ENCODE data around the gene CT45A2.
"Not testable (repeated sequence)": the region's sequence is repeated elsewhere in the genome, so short reads cannot be mapped to it uniquely, and the experiment has no call there.

CT45A2 gene, protein sequence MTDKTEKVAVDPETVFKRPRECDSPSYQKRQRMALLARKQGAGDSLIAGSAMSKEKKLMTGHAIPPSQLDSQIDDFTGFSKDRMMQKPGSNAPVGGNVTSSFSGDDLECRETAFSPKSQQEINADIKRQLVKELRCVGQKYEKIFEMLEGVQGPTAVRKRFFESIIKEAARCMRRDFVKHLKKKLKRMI
- long read RNA-seq = 0 reads

DNA sequence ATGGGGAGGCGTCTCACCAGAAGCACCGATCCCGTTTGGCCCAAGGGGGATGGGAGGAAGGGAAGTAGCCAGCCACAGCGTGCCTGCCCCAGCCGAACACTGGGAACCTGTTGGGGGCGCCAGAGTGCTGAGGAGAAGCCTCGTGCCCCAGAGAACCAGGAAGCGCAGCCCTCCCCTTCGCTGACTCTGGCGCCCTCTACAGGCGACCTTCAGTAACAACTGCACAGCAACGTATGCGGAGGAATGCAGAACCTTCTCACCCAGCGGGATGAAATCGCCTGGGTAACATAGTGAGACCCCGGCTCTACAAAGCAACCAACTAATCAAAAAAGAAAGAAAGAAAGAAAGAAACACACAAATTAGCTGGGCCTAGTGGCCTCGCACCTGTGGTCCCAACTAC lies at the start of gene CT45A2:
Gene CT45A2, minus strand, starts transcription at position 101 of the 400 bp plus-strand sequence. CDS start 3,747 bp downstream, outside the sequence.
- H3K27ac ChIP-seq (replicated peaks); H3K4me3 ChIP-seq (replicated peaks; ENCODE audit: insufficient read depth, low read length); H3K27me3 ChIP-seq (ENCODE audit: insufficient read depth, poor library complexity, severe bottlenecking); DNase-seq (ENCODE audit: low read depth in 1 of 2, low spot score in 1 of 2): not testable (repeated sequence)

DNA sequence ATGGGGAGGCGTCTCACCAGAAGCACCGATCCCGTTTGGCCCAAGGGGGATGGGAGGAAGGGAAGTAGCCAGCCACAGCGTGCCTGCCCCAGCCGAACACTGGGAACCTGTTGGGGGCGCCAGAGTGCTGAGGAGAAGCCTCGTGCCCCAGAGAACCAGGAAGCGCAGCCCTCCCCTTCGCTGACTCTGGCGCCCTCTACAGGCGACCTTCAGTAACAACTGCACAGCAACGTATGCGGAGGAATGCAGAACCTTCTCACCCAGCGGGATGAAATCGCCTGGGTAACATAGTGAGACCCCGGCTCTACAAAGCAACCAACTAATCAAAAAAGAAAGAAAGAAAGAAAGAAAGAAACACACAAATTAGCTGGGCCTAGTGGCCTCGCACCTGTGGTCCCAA lies 34.6 kb upstream of the CT45A2 start, which contains the start of gene CT45A8:
Gene CT45A8, minus strand, starts transcription at position 101 of the 400 bp plus-strand sequence. CDS start 3,755 bp downstream, outside the sequence.
- H3K27ac ChIP-seq (replicated peaks); H3K4me3 ChIP-seq (replicated peaks; ENCODE audit: insufficient read depth, low read length); DNase-seq (ENCODE audit: low read depth in 1 of 2, low spot score in 1 of 2); H3K27me3 ChIP-seq (ENCODE audit: insufficient read depth, poor library complexity, severe bottlenecking): not testable (repeated sequence)

DNA sequence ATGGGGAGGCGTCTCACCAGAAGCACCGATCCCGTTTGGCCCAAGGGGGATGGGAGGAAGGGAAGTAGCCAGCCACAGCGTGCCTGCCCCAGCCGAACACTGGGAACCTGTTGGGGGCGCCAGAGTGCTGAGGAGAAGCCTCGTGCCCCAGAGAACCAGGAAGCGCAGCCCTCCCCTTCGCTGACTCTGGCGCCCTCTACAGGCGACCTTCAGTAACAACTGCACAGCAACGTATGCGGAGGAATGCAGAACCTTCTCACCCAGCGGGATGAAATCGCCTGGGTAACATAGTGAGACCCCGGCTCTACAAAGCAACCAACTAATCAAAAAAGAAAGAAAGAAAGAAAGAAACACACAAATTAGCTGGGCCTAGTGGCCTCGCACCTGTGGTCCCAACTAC lies 17.4 kb upstream of the CT45A2 start, which contains the start of gene CT45A7:
Gene CT45A7, minus strand, starts transcription at position 101 of the 400 bp plus-strand sequence. CDS start 3,747 bp downstream, outside the sequence.
- H3K27ac ChIP-seq (replicated peaks); H3K27me3 ChIP-seq (ENCODE audit: insufficient read depth, poor library complexity, severe bottlenecking); H3K4me3 ChIP-seq (replicated peaks; ENCODE audit: insufficient read depth, low read length); DNase-seq (ENCODE audit: low read depth in 1 of 2, low spot score in 1 of 2): not testable (repeated sequence)

DNA sequence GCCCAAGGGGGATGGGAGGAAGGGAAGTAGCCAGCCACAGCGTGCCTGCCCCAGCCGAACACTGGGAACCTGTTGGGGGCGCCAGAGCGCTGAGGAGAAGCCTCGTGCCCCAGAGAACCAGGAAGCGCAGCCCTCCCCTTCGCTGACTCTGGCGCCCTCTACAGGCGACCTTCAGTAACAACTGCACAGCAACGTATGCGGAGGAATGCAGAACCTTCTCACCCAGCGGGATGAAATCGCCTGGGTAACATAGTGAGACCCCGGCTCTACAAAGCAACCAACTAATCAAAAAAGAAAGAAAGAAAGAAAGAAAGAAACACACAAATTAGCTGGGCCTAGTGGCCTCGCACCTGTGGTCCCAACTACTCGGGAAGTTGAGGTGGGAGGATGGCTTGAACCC lies 17.1 kb downstream of the CT45A2 start, which contains the start of gene CT45A6:
Gene CT45A6, minus strand, starts transcription at position 101 of the 400 bp plus-strand sequence. CDS start 3,794 bp downstream, outside the sequence.
- H3K27ac ChIP-seq (replicated peaks); H3K4me3 ChIP-seq (replicated peaks; ENCODE audit: insufficient read depth, low read length); DNase-seq (ENCODE audit: low read depth in 1 of 2, low spot score in 1 of 2); H3K27me3 ChIP-seq (ENCODE audit: insufficient read depth, poor library complexity, severe bottlenecking): not testable (repeated sequence)

DNA sequence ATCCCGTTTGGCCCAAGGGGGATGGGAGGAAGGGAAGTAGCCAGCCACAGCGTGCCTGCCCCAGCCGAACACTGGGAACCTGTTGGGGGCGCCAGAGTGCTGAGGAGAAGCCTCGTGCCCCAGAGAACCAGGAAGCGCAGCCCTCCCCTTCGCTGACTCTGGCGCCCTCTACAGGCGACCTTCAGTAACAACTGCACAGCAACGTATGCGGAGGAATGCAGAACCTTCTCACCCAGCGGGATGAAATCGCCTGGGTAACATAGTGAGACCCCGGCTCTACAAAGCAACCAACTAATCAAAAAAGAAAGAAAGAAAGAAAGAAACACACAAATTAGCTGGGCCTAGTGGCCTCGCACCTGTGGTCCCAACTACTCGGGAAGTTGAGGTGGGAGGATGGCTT lies 34.4 kb downstream of the CT45A2 start, which contains the start of gene CT45A5:
Gene CT45A5, minus strand, starts transcription at position 101 of the 400 bp plus-strand sequence. CDS start 3,774 bp downstream, outside the sequence.
- DNase-seq (ENCODE audit: low read depth in 1 of 2, low spot score in 1 of 2); H3K4me3 ChIP-seq (replicated peaks; ENCODE audit: insufficient read depth, low read length); H3K27ac ChIP-seq (replicated peaks); H3K27me3 ChIP-seq (ENCODE audit: insufficient read depth, poor library complexity, severe bottlenecking): not testable (repeated sequence)

DNA sequence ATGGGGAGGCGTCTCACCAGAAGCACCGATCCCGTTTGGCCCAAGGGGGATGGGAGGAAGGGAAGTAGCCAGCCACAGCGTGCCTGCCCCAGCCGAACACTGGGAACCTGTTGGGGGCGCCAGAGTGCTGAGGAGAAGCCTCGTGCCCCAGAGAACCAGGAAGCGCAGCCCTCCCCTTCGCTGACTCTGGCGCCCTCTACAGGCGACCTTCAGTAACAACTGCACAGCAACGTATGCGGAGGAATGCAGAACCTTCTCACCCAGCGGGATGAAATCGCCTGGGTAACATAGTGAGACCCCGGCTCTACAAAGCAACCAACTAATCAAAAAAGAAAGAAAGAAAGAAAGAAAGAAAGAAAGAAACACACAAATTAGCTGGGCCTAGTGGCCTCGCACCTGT lies 51.7 kb downstream of the CT45A2 start, which contains the start of gene CT45A3:
Gene CT45A3, minus strand, starts transcription at position 101 of the 400 bp plus-strand sequence. CDS start 3,747 bp downstream, outside the sequence.
- not testable (repeated sequence) for H3K4me3 ChIP-seq (replicated peaks; ENCODE audit: insufficient read depth, low read length); H3K27ac ChIP-seq (replicated peaks); DNase-seq (ENCODE audit: low read depth in 1 of 2, low spot score in 1 of 2); H3K27me3 ChIP-seq (ENCODE audit: insufficient read depth, poor library complexity, severe bottlenecking)
